PFSK-1 (cell line): Measurements from ENCODE around the gene TMC1.

Source experiments
- POLR2AphosphoS5 ChIP-seq: IDR thresholded peaks from 2 replicates; pipeline ENCODE4 v1.6.1; 2012; ENCODE audit warnings: low read depth, mild to moderate bottlenecking, control low read depth, low read length, moderate library complexity
- SIN3A ChIP-seq: IDR thresholded peaks from 2 replicates; pipeline ENCODE4 v1.6.1; 2012; ENCODE audit warnings: mild to moderate bottlenecking, low read length, moderate library complexity, borderline replicate concordance; ENCODE audit not compliant: insufficient read depth
- TAF1 ChIP-seq: IDR thresholded peaks from 2 replicates; pipeline ENCODE4 v1.6.1; 2012; ENCODE audit warnings: low read length, control low read depth, borderline replicate concordance; ENCODE audit not compliant: insufficient read depth

DNA sequence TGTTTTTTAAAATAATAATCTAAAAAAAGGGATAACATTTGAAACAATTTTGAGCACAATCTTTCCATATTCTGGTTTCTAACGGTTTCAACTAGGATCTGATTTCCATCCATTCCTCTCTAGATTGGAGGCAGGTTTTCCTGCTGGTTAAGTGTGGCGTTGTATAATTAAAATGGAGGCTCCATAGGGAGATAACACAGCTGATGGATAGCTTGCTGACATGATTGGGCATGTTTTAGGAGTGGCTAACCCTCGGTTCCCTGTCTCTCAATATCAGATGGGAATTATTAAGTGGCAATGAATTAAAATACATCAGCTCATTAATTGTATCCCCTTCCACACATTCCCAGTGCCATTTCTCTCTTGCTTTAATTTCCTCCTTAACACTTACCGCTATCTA is 222.4 kb downstream of the TMC1 start:
- no peak for TF ChIP-seq SIN3A
- TF ChIP-seq POLR2AphosphoS5: no peak
- TF ChIP-seq TAF1: no peak
